HG03196 (cell line): ENCODE data around the gene LTN1.
"Not testable (repeated sequence)": the region's sequence is repeated elsewhere in the genome, so short reads cannot be mapped to it uniquely, and the experiment has no call there.

ENCODE experiments used
- ATAC-seq: cut with Tn5 transposase; IDR thresholded peaks from one replicate; pipeline ENCODE4 v1.9.1; 2021; ENCODE audit not compliant: unreplicated experiment

LTN1 gene

DNA sequence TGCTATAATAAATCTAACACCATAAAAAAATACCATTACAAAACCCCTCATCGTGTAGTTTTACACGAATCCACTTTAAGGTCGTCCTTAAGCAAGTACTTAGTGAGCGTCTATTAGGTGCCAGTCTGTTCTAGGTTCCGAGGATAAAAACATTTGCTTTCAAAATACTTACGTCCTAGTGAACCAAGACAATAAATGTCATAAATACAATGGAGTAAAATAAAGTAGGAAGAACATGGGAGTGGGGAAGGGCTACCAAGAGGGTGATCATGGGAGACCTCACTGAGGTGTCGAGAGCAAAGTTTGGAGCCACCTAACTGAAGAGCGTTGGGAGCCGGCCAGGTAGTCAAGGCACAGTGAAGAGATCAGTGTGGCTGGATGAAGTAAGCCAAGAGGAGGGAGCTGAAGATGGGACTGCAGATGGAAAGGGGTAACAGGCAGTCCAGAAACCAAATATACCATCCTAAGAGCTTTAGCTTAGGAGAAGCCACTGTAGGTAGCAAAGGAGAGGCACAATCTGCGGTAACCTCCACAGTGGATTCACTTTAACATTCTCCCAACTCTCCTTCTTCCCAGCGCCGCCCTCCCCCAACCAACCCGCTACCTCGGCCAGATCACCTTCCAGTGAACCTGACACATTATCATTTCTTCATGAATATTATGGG lies 684 bp downstream of the LTN1 start:
- no peak for ATAC-seq

DNA sequence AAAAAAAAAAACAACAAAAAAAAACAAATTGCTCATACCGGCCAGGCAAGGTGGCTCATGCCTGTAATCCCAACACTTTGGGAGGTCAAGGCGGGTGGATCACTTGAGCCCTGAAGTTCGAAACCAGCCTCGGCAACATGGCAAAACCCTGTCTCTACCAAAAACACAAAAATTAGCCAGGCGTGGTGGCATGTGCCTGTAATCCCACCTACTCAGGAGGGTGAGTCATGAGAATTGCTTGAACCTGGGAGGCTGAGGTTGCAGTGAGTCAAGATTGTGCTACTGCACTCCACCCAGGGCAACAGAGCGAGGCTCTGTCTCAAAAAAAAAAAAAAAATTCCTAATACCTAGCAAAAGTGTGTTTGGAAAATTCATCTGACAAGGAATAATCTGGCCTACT lies 4.5 kb downstream of the LTN1 start:
- ATAC-seq, result not testable (repeated sequence)

DNA sequence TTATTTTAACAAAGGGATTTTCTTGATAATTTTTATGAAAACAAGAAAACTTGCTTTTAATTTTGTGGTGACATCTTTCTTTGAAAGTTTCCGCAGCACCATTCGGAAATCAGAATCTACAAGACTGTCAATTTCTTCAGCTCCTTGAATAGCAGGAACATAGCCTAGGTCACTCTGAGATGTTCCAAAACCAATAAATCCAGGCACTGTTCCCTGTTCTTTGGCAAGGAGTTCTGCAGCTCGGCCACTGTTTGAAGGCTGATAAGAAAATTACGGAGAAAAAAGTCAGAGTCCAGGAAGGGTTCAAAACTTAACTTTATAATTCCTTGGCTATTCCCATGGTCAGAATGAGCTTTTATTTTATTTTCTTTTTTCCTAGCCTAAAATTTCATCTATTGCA lies 6.0 kb downstream of the LTN1 start:
- ATAC-seq, result no peak

DNA sequence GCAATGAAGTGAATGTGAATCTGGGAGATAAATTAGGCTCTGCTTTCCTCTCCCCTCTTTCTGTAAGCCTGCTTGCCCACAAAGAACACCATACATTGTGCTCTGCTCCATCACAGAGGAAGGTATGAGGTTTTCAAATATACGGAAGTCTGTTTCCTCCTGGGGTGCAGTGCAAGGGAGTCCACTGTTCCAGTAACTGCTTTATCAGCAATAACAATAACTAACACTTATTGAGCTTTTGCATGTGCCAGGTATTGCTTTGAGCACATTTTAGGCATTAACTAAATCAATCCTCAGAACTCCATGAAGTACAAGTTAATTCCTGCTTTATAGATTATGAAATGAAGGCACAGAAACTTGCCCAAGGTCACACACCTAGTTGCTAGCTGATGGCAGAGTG lies 10.0 kb downstream of the LTN1 start:
- ATAC-seq, result no peak

DNA sequence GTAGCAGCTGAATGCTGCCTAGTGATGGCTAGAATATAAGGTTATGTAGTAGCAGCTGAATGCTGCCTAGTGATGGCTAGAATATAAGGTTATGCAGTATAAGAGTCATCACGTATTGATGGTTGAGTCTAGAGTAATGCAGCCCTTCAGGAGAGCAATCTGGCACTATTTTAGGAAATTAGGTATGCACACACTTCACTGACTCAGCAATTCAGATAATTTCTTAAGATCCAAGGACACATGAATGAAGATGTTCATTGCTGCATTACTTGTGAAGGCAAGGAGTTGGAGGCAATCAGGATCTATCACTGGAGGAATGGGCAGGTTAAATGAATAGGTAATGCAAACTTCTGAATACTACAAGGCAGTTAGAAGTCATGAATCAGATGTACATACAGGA lies 13.6 kb downstream of the LTN1 start:
- no peak for ATAC-seq

DNA sequence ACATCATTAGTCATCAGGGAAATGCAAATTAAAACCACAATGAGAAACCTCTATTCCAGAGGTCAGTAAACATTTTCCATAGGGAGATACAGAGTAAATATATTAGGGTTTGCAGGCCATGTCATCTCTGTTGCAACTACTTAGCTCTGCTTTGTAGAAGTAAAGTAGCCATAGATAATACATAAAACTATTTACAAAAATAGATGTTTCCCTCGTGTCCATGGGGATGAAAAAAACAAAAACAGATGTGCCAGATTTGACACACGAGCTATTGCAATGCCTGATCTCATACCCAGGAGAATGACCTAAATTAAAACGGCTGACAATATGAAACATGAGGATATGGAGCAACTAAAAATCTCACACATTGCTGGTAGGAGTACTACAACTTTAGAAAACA lies 17.3 kb downstream of the LTN1 start:
- no peak for ATAC-seq

DNA sequence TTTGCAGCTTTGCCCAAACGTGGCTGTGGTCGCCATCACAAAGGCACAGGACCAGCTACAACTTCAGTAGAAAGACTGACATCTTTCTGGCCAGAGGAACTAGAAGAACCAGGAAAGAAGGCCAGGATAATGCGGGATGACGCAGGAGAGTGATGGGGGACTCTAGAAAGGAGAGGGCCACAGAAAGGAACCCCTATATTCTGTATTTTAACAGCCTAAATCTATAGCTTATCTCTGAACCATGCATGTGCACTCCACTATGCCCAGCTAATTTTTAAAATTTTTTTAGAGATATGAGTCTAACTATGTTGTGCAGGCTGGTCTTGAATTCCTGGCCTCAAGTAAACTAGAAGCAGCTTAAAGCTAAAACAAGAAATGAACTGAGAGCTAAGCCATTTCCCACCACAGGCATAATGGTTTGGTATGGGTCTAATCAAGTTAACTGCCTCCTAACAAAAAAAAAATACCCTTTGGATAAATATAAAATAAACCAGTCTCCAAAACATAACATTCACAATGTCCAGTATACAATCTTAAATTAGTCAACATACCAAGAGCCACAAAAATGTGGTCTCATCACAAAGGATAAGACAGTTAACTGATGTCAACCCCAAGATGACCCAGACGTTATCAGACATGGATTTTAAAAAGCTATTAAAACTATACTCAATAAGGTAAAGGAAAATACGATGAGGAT lies 18.0 kb downstream of the LTN1 start:
- ATAC-seq, result no peak

DNA sequence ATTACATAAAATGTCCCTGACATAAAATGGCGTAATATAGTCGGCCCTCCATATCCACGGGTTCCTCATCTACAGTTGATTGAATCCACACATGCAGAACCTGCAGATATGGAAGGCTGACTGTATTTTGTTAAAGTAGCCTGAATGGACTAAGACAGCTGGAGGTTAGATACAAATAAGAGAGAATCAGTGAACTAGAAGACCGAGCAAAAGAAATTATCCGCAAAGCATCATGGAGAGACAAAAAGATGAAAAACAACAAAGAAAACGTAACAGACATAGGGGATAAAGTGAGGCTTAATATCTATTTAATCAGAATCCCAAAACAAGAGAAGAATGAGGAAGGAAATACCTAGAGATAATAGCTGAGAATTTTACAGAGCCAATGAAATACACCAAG lies 20.3 kb downstream of the LTN1 start:
- no peak for ATAC-seq

DNA sequence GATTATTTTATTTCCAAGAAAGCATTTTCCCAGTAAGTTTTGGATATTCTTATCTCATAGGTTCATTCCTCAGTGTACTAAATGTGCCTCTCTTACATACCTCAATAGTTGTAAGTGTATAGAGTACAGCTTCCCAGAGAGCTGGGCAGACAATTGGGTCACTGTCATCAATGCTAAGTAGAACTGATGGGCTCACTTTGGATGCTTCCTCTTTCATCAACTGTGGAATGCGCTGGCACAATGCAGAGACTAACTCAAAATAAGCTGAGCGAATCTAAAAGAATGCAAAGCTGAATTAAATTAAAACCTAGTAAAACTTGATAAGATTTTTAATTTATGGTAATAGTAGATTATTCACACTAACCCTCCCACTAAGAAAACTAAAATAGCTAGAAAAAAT lies 21.5 kb downstream of the LTN1 start:
- ATAC-seq, result no peak

DNA sequence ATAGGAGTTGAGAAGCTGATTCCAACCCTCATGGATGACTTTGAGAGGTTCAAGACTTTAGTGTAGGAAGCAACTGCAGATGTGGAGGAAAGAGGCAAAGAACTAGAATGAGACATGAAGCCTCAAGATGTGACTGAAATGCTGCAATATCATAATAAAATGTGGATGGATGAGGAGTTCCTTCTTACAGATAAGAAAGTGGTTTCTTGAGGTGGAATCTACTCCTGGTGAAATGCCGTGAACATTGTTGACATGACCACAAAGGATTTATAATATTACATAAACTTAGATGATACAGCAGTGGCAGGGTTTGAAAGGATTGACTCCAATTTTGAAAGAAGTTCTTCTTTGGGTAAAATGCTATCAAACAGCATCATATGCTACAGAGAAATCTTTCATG lies 28.8 kb downstream of the LTN1 start:
- no peak for ATAC-seq

DNA sequence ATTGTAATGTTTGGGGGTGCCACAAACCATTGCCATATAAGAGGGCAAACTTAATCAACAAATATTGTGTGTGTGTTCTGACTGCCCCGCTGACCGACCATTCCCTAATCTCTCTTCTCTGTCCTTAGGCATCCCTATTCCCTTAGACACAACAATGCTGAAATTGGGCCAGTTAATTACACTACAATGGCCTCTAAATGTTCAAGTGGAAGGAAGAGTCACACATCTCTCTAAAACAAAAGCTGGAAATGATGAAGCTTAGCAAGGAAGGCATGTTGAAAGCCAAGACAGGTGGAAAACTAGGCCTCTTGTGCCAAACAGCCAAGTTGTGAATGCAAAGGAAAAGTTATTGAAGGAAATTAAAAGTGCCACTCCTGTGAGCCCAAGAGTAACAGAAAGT lies 30.2 kb downstream of the LTN1 start:
- ATAC-seq, result no peak

DNA sequence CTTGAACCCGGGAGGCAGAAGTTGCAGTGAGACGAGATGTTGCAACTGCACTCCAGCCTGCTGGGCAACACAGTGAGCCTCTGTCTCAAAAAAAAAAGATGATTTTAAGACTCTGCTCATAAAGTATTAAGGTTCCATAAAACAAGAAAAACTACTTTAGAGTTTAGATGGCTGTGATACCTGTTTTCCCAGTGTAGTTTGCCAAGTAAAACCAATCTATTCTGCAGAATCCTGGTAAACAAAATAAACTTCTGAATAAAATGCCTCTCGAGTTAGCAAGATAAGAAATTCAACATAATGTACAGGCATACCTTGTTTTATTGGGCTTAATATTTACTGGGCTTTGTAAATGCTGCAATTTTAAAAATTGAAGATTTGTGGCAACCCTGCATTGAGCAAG lies 30.8 kb downstream of the LTN1 start:
- no peak for ATAC-seq

DNA sequence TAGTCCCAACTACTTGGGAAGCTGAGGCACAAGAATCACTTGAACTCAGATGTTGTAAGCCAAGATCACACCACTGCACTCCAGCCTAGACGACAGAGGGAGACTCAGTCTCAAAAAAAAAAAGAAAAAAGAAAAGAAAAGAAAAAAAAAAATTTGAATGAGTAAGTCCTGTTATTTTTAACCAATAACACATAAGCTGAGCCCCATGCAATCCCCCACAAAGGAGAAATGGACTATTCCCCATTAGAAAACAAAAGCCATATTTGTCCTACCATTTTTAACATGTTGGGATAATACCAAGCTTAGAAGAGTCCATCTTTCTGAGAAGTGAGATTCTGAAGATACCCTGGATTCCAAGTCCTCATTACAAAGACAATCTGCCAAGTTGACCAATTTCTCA lies 32.4 kb downstream of the LTN1 start:
- no peak for ATAC-seq

DNA sequence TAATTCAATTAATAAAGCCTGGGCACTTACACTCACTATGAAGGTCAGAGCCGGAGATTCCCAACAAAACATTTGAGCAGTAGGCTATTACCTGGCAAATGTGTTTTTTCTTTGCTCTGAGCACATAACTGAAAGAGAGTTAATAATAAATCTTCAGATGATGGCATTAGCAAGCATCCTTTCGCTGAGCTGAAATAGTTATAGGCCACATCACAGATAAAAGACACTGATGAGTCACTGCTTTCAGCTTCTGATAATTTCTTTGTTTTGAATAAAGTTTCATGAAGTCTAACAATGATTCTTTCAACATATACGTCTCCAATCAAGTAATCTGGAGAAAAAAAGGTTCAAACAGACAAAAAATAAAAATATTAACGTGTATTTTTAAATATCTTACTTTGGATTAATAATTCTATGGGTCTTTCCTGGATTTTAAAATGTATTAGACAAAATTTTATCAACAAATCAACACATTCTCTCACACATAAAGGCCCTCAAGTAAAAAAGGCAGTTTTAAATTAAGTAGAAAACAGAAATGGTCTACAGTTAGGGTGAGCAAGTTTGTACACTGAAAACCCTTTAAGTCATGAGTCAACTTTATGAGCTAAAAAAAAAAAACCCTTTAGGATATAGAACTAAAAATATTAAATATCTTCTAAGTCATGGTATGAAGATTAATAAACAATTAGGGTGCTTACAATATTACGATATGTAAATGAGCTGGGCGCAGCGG lies 33.1 kb downstream of the LTN1 start:
- ATAC-seq, result no peak

DNA sequence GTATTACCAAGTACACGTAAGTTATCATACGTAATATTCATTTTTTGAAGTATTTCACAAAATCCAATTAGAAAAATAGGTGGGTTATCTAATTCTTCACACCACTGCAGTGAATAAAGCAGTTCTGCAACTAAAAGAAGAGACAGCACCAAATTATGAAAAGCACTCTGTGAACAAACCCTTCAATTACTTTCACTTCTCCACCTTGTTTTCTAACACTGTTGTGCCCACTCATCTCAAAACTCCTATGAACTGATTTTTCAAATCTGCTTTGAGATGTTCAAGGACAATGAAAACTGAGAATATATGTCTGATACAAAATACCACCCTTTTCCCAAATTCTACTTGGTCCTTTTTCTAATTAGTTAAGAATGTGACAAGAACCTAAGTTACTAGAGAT lies 39.4 kb downstream of the LTN1 start:
- ATAC-seq, result no peak

DNA sequence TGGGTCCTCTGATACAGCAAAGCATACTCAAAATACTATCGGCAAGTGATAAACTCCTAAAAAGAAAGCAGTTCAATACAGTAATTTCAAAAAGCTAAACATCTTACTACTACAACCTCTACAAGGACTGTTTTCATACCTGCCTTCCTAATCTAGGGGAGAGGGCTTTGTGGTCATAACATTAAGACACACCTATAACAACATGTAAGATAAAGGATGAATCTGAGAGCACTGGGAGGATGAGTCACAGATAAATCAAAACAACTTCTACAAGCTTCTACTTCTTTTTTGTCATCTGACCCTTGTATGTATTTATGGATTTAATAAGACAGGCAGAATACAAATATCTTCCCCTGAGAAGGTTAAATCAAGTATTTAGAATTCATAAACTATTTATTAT lies 40.0 kb downstream of the LTN1 start:
- no peak for ATAC-seq

DNA sequence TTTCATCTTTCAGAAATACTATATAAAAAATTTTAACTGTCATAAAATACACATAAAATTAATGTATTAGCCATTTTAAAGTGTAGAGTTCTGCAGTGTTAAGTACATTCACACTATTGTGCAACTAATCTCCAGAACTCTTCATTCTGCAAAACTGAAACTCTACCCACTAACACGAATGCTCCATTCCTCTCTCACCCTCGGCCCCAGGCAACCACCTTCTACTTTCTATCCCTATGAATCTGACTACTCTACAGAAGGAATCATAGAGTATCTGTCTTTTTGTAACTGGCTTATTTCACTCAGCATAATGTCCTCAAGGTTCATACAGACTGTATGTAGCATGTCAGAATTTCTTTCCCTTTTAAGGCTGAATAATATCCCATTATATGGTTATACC lies 43.4 kb downstream of the LTN1 start:
- ATAC-seq, result no peak

DNA sequence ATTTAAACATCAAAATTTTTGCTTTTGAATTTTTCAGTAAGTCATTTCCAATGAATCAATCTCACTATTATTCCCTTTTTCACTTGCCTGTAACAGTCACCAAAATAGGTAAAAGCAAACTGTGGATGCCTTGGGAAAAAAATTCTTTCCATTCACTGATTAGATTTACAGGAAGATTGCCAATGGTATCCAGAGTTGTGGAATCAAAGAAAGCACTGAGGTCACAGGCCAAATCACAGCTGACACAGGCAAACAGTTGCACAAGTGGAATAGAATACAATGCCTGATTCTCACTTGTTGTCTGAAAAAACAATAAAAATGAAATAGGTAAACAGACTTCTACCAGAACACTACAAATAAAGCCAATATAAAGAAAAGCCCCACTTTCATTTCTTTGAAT lies 48.4 kb downstream of the LTN1 start:
- ATAC-seq, result no peak

DNA sequence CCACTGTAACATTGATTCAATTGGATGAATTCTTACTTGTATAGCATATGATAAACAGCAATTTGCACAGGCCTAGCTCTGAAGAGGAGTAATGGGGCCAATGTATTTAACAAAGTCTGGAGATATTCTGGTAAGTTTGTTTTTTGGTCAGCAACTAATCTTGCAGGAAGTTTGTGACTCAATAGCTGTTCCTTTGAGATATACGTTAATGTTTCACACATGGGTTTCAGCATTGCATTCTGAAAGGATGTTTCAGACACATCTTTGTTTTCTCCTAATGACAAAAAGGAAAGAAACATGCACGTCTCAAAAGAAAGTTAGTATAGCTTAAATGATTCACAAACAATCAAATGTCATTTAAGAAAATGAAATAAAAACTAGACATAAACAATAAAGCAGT lies 49.0 kb downstream of the LTN1 start:
- no peak for ATAC-seq

DNA sequence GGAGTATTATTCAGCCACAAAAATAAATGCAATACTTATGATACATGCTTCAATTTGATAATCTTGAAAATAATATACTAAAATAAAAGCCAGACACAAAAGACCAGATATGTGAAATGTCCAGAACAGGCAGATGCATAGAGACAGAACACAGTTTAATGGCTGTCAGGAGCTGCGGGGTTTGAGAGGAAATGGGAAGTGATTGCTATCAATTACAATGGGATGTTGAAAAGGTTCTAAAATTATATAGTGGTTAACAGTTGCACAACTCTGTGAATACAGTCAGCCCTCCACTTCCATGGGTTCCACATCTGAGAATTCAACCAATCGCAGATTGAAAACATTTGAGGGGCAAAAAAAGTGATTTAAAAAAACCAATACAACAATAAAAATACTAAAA lies 54.0 kb downstream of the LTN1 start:
- ATAC-seq, result no peak

DNA sequence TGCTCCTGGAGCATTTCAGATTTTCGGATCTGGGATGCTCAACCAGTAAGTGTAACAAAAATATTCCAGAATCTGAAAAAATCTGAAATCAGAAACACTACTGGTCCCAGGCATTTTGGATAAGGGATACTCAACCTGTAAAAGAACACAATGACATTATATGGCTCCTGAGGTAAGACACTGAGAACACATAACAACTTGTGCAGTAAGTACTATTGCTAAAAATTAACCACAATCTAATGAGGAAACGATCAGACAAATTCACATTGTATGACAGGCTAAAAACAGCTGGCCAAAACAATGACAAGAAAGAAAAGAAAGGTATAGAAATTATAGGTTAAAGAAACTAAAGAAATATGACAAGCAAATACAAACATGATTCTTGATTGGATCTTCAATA lies 54.9 kb downstream of the LTN1 start:
- no peak for ATAC-seq

DNA sequence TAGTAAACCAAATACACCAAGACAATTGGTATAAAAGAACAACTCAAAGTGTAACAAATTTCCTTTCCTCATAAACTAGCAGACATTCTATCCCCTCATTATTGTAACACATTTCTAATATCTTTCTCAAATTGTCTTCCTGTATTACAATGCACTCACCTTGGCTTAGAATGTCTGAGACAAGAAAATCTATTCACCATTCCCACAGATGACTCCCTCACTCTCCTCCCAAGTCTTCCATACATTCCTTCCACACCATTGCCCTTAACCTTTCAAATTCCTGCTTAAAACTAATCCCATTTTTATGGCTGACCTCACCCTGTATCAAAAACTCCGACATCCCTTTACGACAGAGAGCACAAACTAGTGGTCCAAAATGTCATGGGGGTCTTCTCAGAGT lies 56.0 kb downstream of the LTN1 start:
- no peak for ATAC-seq
